GM12891 (cell line): ENCODE results near the gene RNF125.
A peak's percentile ranks its signal among the peaks of the same experiment; 100 is the strongest.
"Not testable (repeated sequence)": the region's sequence is repeated elsewhere in the genome, so short reads cannot be mapped to it uniquely, and the experiment has no call there.

Experiments used
- DNase-seq: peaks from one replicate; pipeline ENCODE4 v3.0.0; 2011; ENCODE audit warnings: low spot score; ENCODE audit not compliant: insufficient read length
- FAIRE-seq: peaks from 2 replicates; lab custom pipeline; 2011; peaks lifted over from hg19 to GRCh38; lab: Jason Lieb, UNC
- PAX5 ChIP-seq: IDR thresholded peaks from 2 replicates; pipeline ENCODE4 v1.6.1; 2011; ENCODE audit warnings: low read length, moderate library complexity, mild to moderate bottlenecking; ENCODE audit not compliant: insufficient read depth, severe bottlenecking
- POLR2A ChIP-seq: IDR thresholded peaks from 2 replicates; pipeline ENCODE4 v1.6.1; 2011; ENCODE audit warnings: low read depth, low read length, control low read depth
- POLR2AphosphoS5 ChIP-seq: IDR thresholded peaks from 2 replicates; pipeline ENCODE4 v1.6.1; 2011; ENCODE audit warnings: low read depth, low read length, control low read depth
- POU2F2 ChIP-seq: IDR thresholded peaks from 2 replicates; pipeline ENCODE4 v1.6.1; 2011; ENCODE audit warnings: low read depth, mild to moderate bottlenecking, control low read depth, low read length, moderate library complexity
- SPI1 ChIP-seq: IDR thresholded peaks from 2 replicates; pipeline ENCODE4 v1.6.1; 2011; ENCODE audit warnings: low read depth, low read length, control low read depth
- TAF1 ChIP-seq: IDR thresholded peaks from 2 replicates; pipeline ENCODE4 v1.6.1; 2011; ENCODE audit warnings: low read depth, low read length, control low read depth

RNF125 gene

GRCh38 chr18:32083781-32084180 is 65.2 kb downstream of the RNF125 start:
- DNase-seq, result no peak
- TF ChIP-seq SPI1, result no peak
- TF ChIP-seq POLR2AphosphoS5, result no peak
- TF ChIP-seq TAF1, result no peak
- TF ChIP-seq POLR2A, result no peak
- no peak for TF ChIP-seq POU2F2
- TF ChIP-seq PAX5, result no peak
- no peak for FAIRE-seq

GRCh38 chr18:32086881-32087280 is 68.3 kb downstream of the RNF125 start:
- FAIRE-seq (no peak), DNase-seq (no peak)
- TF ChIP-seq POLR2A (no peak), POU2F2 (no peak), POLR2AphosphoS5 (no peak)

- DNase-seq, FAIRE-seq: not testable (repeated sequence)
Measured at GRCh38 chr18:32090831-32091230, 72.2 kb downstream of the RNF125 start.

- FAIRE-seq (no peak), DNase-seq (no peak)
- TF ChIP-seq PAX5 (no peak), POU2F2 (no peak), SPI1 (no peak), TAF1 (no peak), POLR2A (no peak), POLR2AphosphoS5 (no peak)
Measured at GRCh38 chr18:32091325-32091723, 72.7 kb downstream of the RNF125 start.

- TF ChIP-seq POLR2A, result peak; percentile 51; the same call in 1 of the 2 replicates
- no peak for TF ChIP-seq POU2F2
- TF ChIP-seq POLR2AphosphoS5, result peak; percentile 80
- peak; percentile 60 for TF ChIP-seq TAF1
- FAIRE-seq (no peak), DNase-seq (peak; percentile 71)
Measured at GRCh38 chr18:32091724-32092421, 73.2 kb downstream of the RNF125 start, which contains the start of gene RNF138. Gene RNF138, plus strand, starts transcription at chr18:32091874. Its CDS starts 903 bp downstream, at chr18:32092777.

GRCh38 chr18:32092422-32093101 is 73.9 kb downstream of the RNF125 start:
- FAIRE-seq (peak; percentile 97), DNase-seq (peak; percentile 94)
- TF ChIP-seq SPI1 (no peak), TAF1 (peak; percentile 54; the same call in 1 of the 2 replicates), POLR2AphosphoS5 (peak; percentile 81), POU2F2 (no peak), PAX5 (no peak), POLR2A (peak; percentile 82)

- DNase-seq (peak; percentile 31), FAIRE-seq (peak; percentile 75)
Measured at GRCh38 chr18:32093102-32093511, 74.5 kb downstream of the RNF125 start.

GRCh38 chr18:32093523-32093922 is 74.9 kb downstream of the RNF125 start:
- DNase-seq (no peak), FAIRE-seq (no peak)
- TF ChIP-seq PAX5 (no peak), SPI1 (no peak), POU2F2 (no peak), TAF1 (no peak), POLR2A (no peak), POLR2AphosphoS5 (no peak)

More at GRCh38 chr18:32093102-32093511, 74.5 kb downstream of the RNF125 start:
- TF ChIP-seq POLR2A (no peak), POU2F2 (no peak), TAF1 (no peak), SPI1 (no peak), POLR2AphosphoS5 (no peak), PAX5 (no peak)

- FAIRE-seq, result no peak
- no peak for DNase-seq
- TF ChIP-seq POLR2AphosphoS5, result no peak
- TF ChIP-seq SPI1, result no peak
- TF ChIP-seq POLR2A, result no peak
- no peak for TF ChIP-seq POU2F2
- no peak for TF ChIP-seq TAF1
- TF ChIP-seq PAX5, result no peak
Measured at GRCh38 chr18:32095192-32095899, 76.7 kb downstream of the RNF125 start.
